Stimulated activated CD4-positive, alpha-beta T cell treated with anti-CD3 and anti-CD28 coated beads, Interleukin-4, amount 100 ng/mL, for 1 hour (primary cell): Measurements from ENCODE around the gene GMPPB.
A peak's percentile ranks its signal among the peaks of the same experiment; 100 is the strongest.

ENCODE experiments used
- DNase-seq: peaks from one replicate; pipeline ENCODE4 v3.0.0-alpha.2; 2020

GMPPB gene

DNA sequence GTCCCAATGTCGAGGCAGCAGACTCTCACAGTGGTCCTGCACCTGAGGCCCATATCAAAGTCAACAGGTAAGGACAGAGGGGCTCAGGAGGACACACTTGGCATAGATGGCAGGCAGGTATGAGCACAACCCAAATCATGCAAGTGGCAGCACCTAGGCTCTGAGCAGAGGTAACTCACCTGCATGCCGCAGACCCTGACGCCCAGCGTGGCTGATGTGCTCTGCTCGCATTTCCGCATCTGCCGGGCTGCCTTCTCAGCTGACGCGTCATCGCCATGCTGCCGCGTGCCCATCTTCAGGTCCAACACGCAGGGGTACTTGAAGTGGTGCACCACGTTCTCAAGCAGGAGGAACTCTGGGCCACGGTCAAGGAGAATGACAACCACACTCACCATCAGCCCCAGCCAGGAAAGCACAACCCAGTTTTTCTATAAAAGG, 4.2 kb upstream of the GMPPB start:
- DNase-seq = no peak

DNA sequence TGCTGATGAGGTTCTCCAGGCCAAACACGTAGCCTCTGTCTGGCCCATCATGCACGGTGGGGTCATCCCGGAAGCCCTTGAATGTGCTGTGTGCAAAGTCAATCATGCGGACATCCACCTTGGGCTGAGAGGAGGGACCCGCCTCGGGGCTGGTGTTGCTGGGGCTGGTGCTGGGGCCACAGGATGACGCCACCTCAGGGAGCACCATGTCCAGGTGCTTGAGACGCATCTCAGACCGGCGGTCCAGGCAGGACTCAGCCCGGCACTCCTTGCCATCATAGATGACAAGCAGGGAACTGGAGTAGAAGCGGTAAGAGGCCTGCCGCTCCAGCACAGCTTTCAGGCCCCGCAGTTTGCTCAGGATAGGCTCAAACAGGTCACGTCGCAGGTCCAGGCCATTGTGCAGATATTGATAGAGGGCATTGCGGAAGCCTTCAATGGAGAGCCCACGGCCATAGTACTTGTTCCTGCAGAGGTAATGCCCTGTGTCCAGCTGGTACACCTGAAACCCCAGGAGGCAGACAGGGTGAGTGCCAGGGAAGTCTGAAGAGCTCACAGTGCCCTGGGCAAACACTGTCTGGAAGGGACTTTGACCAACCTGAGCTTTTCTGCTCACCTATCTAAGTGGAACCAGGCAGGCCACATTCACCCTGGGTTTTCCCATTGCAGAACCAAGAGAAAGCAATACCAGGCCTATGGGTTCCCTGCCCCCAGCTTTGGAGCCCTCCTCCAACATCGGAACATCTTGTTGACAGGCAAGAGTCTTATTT, 3.6 kb upstream of the GMPPB start:
- no peak for DNase-seq

DNA sequence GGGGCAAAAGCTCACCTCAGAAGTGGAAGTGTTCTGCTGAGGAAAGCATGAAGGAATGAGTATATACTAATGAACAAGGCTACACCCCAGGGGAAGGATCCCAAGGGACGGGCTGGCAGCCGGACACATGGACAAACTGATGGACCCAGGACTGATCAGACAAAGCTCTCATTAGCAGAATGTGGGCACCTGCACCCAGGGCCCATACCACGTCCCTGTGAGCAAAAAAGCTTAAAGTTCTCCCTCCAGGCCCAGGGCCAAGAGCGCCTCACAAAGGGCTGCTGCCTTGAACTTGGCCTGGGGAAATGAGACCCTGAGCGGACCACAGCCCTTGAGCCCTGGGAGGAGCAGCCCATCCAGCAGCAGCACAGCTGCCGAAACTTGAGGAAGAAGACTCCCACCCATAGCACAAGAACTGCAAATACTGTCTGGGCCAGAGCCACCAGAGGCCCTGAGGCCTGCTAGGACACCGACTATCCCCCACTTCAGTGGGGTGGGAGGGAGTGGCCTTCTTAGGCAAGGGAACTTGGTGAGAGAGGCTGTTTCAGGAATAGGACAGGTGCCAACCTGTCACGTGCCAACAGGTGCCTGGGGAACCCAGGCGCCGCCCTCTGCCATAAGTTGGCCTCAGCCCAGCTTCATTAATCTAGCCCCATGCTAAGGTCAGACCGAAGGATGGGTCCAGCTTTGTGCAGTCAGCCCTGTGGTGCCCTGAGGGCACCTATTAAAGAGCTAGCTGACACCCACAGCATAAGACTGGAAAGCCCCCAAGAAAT, 2.3 kb upstream of the GMPPB start:
- DNase-seq = no peak

DNA sequence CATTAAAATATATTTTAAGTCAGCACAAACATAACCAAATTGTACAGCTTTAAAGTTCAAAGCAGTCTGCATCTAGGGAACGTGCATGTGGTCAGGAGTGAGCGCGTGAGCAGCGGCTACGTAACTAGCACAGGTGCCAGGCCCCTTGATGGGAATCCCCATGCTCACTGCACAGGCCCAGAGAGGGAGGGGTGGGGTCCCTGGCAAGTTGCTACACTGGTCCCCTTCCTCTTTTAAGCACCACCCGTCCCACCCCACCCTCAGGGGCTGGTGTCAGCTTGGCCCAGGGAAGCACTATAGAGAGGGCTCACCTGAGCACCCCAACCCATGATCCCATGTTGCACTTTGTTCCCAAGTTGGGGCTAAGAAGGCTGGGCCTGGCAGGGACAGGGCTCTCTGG, 835 bp upstream of the GMPPB start:
- DNase-seq = no peak

DNA sequence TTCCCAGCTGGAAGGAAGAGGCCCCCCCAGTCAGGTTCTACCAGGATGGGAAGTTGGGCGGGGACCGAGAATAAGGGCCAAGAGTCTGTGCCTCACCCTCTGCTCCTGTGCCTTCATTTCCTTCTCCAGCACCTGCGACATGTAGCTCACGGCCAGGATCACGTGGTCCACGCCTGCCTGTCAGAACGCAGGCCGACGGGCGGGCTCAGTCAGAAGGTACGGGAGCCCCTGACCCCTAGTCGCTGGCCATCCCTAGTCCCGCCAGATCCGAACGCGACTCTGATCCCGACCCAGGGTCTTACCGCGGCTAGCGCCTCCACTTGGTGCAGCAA, 489 bp downstream of the GMPPB start:
- DNase-seq = peak; percentile 57

DNA sequence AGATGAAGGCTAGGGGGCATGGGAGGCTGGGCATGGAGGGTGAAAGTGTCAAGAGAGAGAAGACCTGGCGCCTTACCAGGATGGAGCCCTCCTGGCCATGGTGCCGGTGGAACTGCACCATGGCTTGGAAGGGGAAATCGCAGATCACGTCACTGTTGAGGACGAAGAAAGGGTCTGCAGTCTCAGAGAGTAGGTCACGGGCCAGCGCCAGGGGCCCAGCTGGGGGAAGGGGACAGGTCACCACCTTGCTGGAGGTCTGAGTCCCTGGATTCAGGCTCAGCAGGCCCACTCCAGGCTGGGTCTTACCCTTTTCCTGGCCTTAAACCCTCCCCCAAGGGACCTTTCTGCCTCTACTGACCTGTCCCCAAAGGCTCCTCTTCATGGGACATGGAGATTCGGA, 855 bp downstream of the GMPPB start:
- DNase-seq = no peak

DNA sequence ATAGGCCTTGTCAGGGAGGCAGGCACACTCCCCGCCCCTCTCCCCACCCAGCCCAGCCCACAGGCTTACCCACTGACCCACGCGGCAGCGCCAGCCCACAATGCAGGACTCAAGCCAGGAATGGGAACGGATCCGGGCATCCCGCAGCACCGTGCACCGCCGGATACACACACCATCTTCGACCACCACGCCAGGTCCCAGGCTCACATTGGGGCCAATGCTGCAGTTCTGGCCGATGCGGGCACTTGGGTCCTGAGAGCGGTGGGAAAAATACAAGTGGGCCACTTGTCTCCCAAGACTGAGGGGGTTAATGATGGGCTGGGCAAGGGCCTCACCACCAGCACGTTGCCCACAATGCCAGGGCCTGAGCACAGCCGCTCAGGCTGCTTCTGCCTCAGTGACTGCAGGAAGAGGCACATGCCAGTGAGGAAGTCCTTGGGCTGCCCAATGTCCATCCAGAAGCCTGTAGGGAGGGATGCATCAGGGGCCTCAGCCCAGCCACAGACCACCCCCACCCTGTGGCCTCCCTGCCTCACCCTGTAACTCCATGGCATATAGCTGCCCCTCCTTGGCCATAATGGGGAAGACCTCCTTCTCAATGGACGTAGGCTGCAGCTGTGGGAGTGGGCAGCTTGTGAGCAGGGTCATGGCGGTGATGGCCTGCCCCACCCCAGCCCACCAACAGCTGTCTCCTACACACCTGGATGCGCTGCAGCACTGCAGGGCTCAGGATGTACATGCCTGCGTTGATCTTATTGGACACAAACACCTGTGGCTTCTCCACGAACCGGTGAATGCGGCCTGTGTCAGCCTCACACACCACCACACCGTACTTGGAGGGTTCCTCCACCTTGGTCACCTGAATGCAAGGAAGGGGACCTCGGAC, 1.6 kb downstream of the GMPPB start:
- no peak for DNase-seq

DNA sequence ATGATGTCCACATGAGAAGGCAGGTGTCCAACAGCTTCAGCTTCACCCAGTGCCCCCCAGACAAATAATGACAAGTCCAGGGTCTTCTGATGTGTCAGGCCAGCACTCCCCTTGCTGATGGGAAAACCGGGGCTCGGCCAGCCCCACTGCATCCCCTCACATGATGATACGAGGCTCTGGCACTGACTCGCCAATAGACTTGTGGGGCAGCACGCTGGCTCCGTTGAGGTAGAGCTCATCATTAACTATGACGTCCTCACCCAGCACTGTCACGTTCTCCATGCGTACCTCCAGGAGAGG, 2.2 kb downstream of the GMPPB start:
- no peak for DNase-seq

DNA sequence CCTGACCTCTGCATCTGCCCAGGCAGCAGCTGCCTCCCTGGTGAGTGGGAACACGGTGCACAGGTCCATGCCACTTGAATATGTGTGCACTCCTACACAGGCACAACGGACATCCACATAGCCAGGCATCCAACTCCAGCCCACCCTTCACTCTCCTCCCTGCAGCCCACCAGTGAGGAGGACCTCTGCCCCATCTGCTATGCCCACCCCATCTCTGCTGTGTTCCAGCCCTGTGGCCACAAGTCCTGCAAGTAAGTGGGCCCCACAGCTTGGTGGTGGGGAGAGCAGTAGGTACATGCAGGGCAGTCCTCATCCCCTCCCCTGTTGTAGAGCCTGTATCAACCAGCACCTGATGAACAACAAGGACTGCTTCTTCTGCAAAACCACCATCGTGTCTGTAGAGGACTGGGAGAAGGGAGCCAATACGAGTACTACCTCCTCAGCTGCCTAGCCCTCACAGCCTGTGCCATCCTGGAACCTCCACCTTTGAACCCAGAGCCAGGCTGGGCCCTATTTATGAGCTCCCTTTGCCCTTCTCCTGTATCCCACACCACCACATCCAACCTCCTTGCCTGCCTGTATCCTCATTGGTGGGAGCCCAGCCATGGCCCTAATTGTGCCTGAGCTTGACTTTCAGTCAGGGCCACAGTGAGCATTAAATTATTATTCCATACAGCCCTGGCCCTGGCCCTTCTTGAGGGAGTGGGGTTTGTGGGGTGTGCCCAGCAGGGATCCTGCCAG, 2.7 kb downstream of the GMPPB start:
- DNase-seq = no peak

DNA sequence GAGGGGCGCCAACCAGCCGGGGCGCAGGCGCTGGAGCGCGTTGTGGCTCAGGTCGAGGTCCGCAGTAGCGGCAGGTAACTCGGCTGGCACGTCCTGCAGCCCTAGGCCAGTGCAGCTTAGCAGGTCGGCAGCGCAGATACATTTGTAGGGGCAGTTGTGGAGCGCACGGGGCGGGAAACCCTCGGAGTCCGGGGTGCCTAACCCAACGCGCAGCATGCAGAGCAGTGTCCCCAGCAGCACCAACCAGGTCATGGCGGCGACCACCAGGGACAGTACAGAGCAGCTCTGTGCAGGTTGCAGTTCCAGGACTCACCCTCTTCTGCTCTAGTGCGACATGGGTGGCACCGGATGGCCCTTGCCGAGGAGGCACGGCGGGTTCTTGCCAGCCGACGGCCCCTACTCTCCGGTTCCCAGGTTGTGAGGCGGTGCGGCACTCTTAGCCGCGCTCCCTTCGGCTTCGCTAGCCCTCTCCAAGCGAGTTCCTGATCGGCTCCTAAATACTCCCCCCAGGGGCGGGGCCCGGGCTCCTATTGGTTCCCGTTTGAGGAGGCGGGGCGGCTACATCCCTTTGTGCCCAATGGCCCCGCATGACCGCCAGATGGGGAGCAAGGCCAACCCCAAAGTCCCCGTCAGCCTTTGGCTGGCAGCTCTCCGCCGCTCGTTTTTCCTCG, 4.4 kb downstream of the GMPPB start, which contains the start of gene AMIGO3:
TSS of gene AMIGO3 (minus strand) at position 471 of the 671 bp plus-strand sequence. CDS start at position 252, 219 bp downstream.
- peak; percentile 92 for DNase-seq

DNA sequence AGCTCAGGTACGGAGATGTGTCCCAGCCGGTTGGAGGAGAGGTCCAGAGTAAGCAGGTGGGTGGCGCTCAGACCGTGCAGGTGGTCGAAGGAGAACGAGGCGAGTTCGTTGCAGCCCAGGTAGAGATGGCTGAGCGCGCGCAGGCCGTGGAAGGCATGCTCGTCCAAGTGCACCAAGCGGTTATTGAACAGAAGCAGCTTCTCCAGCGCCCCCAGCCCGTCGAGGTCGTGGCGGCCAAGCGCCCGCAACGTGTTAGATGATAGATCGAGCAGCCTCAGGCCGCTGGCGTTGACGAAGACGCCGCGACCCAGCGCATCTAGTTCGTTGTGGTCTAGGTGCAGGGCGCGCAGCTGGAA, 4.9 kb downstream of the GMPPB start:
- DNase-seq = no peak

DNA sequence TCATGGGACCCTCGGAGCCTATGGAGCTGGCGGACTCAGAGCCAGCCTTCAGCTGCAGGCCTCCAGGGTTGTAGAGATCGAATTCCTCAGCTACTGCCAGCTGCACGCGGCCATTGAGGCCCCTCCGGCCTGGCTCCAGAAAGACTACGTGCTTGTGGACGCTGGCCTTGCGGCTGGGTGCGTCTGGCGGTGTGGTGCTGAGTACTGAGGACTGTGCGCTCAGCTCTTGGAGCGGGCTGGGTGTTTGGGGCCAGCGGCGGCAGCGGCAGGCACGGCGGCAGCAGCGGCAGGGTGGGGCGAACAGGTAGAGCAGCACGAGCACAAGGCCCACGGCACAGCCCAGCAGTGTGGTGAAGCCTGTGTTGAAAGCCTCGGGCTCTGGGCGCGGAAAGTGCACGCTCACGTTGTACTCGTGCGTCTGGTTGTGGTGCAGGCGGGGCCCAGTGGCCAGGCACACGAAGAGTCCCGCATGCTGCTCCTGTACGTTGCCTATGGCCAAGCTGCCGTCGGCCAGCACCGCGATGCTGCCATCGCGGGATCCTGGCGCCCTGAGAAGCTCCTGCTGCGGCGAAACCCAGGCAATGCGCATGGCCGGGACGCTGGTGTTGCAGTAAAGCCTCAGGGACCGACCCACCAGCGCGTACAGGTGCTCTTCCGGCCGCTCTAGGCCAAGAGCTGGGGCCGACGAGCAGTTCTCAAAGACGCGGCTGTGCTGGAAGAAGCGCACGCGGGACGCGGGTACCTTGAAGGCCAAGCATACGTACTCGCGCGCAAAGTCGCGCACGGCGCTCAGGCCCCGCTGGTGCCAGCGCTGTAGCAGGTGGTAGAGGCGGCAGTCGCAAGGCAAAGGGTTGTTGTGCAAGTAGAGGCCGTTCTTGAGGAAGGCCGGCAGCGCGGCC, 5.5 kb downstream of the GMPPB start:
- no peak for DNase-seq

DNA sequence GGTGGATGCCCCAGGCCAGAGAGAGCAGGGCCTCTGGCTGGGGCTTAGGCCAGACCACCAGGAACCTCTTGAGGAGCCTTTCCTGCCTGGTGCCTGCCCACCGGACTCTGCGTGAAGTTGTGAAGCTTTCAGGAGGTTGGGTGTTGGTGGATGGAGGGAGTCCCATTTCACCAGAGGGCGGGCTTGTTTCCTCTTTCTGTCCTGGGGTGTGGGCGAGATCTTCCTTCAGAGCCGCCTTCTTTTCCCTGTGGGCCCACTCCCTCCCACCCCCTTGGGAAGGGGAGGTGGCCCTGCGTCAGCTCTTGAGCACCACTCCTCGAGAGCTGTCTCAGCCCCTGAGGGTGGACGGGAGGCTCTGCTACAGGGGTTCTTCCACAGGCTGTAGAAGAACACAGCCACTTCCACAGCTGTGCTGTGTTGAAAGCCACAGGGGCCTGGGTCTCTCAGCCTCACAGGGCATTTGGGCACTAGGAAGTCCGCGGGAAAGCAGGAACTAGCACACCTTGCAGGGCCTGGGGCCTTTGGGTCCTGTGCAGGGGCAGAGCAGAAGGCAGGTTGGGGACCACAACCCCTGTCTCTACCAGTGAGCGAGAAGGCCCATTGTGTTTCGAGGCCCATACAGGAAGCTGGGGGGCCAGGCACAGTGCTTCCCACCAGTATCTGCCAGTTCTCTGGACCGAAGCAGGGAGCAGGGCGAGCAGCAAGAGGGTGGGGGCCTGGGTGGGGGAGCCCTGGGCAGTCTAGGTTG, 6.4 kb downstream of the GMPPB start:
- no peak for DNase-seq

DNA sequence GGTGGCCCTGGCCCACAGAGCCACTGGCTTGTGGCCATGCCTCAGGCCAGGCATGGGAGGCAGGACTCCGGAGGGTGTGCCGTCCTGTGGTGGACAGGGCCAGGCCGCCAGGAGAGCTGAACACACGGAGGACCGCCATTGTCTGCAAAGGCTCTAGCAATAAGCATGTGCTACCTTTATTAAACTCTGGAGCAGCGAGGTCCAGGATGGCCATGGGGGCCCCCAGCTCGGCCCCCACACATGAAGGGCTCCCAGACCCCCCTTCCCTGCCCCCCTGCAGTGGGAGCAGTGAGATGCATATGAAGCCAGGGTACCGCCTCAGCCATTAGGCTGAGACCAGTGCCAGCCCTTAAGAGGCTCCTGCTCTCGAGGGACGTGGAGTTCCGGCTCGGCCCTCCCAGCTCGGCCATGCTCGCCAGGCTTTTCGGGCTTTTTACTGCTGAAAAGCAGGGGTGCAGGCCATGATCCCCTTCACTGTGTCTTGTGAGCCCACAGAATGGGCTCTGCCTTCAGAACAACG, 7.0 kb downstream of the GMPPB start:
- no peak for DNase-seq

DNA sequence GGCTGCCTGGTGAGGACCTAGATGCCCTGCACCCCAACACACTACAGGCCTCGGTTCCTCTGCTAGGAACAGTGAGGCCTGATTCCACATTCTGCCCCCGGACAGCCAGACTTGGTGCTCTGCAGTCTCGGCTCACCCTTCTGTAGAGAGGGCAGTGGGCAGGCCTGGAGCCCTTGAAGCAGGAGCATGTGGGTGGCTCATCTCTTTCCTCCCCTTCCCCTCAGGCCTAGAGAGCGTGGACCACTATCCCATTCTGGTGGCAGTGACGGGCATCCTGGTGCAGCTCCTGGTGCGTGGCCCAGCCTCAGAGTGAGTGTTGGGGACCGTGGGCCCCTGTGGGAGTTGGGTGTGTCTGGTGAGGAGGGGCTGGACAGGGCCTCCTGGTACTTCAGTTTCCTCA, 7.6 kb downstream of the GMPPB start:
- DNase-seq = no peak

DNA sequence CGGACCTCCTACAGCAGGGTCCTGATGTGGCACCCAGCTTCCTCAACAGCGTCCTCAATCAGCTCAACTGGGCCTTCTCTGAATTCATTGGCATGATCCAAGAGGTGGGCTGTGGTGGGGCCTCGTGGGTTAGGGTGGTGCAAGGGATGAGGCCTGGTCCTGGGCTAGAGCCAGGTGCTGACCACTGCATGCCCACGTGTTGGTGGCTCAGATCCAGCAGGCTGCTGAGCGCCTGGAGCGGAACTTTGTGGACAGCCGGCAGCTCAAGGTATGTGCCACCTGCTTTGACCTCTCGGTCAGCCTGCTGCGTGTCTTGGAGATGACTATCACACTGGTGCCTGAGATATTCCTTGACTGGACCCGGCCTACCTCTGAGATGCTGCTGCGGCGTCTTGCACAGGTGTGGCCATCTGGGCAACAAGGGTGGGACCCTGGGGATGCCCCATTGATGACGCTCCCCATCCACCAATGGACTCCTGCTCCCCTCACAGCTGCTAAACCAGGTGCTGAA, 8.1 kb downstream of the GMPPB start:
- DNase-seq = no peak

DNA sequence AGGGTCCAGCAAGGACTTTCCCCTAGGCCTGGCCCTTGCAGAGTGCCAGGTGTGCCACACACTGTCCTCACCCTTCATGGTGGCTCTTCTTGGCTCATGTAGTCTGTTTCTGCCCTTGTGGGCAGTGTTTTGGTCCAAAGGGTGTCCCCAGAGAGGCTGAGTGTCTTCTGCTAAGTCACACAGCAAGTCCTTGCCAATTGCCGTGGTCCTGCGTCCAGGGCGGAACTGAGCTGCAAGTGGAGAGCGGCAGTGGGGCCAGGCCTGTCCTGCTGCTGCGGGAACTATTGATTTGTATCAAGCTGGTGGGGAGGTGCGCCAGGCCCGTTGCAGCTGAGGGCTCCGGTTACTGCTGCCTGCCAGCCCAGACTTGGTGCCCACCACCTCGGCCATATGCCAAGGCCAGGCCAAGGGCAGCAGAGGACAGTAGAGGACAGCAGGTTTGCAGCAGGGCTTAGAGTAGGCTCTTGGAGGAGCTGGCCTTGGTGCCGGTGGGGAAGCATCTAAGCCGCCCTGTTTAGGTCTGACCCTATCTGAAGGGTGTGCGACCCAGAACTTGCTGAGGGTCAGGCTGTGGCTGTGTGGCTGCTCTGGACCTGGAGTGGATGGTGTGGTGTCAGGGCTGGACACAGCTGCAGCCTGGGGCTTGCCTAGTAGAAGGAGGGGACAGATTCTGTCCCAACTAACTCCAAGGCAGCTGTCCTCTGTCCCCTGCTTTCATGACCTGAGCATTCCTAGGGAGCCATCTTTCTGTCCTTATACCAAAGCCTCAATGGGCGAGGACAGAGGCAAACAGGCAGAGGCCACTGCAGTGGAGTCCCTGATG, 8.8 kb downstream of the GMPPB start:
- DNase-seq = no peak

DNA sequence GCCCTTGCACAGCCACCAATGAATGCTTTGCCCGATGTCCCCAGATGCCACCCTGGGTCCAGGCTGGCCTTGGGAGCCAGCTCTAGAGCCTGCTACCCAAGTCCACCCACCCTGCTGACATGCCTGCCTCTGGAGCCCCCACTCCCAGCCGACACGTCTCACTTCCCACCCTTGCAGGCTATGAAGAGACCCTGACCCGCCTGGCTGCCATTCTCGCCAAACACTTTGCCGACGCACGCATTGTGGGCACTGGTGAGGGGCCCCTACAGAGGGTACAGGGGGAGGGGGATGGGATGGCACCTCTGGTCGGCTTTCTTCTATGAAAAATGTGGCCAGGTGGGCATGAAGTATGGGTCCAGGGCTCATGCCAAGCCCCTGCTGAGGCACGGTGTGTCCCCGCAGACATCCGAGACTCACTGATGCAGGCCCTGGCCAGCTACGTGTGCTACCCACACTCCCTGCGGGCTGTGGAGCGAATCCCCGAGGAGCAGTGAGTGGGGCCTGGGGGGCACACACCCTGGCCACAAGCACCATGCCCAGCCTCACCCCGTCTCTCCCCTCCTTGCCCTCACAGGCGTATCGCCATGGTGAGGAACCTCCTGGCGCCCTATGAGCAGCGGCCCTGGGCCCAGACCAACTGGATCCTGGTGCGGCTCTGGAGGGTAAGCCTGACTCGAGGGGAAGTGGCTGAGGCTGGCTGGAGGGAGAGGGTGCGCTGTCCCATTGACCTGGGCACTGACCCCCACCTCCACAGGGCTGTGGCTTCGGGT, 10.2 kb downstream of the GMPPB start:
- no peak for DNase-seq
